Erythroblast (primary cell): Measurements from ENCODE around the gene IL12RB2.

Source experiments
- GATA1 ChIP-seq: IDR thresholded peaks from 2 replicates; pipeline ENCODE4 v1.6.1; 2011; ENCODE audit warnings: low read depth, mild to moderate bottlenecking, control low read depth, low read length, moderate library complexity
- POLR2A ChIP-seq: IDR thresholded peaks from 2 replicates; pipeline ENCODE4 v1.6.1; 2011; ENCODE audit warnings: mild to moderate bottlenecking, low read length

GRCh38 chr1:67429528-67430357 lies 122.1 kb downstream of the IL12RB2 start:
- TF ChIP-seq POLR2A (no peak), GATA1 (no peak)
